LNCaP clone FGC (cell line): Measurements from ENCODE around the gene SLC22A4.

Experiments used
- DNase-seq: peaks from one replicate; pipeline ENCODE4 v3.0.0-alpha.2; 2011; ENCODE audit warnings: low read depth
- H3K4me3 ChIP-seq: 2 replicates; pipeline ENCODE4 v1.5.1; 2011; ENCODE audit warnings: mild to moderate bottlenecking, low read depth, low read length, control low read depth
- TF ChIP-seq, protein P1 (sequence below): IDR thresholded peaks from 2 replicates; pipeline ENCODE4 v1.5.1; 2012; ENCODE audit warnings: mild to moderate bottlenecking; ENCODE audit not compliant: control insufficient read depth, insufficient read depth; ENCODE audit errors: extremely low read depth

The SLC22A4 gene

DNA sequence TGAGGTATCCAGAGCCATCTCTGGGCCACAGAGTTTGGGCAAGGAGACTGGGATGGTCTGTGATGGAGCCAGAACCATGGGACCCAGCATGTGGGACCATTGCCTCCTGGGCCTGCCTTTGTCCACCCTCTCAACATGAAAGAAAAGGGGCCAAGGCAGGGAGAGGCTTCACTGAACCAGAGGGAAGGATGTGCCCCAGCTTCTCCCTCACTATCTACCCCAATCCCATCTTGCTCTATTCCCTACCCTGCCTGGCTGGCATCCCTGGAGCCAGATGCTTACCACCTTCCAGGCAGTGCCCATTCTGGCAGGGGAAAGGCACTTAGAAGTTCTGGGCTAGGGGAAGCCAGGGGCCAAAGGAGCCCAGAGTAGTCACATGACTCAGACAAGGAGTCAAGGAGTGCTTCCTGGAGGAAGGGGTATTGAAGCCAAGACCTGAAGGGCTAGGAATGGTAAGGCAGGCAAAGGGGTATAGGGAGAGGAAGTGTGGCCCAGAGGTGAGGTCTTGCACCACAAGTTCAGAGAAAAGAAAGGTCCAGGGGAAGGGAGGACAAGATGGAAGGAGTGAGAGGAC lies 26.9 kb upstream of the SLC22A4 start:
- no peak overlapping the region for H3K4me3 ChIP-seq
- TF ChIP-seq, protein P1, sequence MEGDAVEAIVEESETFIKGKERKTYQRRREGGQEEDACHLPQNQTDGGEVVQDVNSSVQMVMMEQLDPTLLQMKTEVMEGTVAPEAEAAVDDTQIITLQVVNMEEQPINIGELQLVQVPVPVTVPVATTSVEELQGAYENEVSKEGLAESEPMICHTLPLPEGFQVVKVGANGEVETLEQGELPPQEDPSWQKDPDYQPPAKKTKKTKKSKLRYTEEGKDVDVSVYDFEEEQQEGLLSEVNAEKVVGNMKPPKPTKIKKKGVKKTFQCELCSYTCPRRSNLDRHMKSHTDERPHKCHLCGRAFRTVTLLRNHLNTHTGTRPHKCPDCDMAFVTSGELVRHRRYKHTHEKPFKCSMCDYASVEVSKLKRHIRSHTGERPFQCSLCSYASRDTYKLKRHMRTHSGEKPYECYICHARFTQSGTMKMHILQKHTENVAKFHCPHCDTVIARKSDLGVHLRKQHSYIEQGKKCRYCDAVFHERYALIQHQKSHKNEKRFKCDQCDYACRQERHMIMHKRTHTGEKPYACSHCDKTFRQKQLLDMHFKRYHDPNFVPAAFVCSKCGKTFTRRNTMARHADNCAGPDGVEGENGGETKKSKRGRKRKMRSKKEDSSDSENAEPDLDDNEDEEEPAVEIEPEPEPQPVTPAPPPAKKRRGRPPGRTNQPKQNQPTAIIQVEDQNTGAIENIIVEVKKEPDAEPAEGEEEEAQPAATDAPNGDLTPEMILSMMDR = no peak
- no peak for DNase-seq

DNA sequence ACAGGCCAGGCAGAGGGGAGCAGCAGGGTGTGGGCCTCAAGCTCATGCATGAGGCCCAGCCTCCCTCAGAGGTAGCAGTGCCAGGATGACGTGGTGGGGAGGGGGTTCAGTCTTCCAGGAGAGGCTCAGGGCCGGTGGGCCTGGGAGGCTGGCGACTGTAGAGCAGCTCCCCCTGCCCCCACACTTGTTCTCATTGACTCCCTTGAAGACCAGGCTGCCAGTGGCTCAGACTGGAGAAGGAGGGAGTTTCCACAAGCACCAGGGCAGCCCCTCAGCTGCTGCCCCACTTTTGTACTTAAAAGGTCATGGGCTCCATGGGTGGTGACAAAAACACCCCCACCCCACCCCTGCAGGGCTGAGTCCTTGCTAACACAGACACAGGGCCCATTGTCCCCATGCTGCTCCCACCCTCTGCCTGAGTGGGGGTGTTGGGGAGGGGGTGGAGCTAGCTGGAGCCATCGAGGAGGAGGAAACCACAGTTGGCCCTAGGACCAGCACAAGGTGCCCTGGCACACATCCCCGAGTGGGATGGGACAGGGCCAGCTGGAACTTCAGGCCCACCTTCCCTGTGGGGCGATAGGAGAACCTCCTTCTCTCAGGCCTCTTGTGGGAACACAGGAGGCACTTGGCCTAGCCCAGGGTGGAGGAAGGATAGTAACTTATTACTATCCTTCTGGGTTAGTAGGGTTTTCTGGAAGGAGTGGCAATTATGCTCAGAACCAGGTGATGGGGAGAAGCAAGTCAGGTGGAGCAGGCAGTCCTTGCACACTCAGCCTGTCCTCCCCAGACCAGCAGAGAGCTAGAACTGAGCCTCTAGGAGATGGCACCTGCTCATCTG lies 26.0 kb upstream of the SLC22A4 start:
- DNase-seq = no peak
- TF ChIP-seq, protein P1 = no peak
- no peak overlapping the region for H3K4me3 ChIP-seq

- no peak for DNase-seq
- TF ChIP-seq, protein P1 = no peak
- H3K4me3 ChIP-seq = no peak overlapping the region
These were observed 25.2 kb upstream of the SLC22A4 start for GRCh38 chr5:132268769-132269551.

DNA sequence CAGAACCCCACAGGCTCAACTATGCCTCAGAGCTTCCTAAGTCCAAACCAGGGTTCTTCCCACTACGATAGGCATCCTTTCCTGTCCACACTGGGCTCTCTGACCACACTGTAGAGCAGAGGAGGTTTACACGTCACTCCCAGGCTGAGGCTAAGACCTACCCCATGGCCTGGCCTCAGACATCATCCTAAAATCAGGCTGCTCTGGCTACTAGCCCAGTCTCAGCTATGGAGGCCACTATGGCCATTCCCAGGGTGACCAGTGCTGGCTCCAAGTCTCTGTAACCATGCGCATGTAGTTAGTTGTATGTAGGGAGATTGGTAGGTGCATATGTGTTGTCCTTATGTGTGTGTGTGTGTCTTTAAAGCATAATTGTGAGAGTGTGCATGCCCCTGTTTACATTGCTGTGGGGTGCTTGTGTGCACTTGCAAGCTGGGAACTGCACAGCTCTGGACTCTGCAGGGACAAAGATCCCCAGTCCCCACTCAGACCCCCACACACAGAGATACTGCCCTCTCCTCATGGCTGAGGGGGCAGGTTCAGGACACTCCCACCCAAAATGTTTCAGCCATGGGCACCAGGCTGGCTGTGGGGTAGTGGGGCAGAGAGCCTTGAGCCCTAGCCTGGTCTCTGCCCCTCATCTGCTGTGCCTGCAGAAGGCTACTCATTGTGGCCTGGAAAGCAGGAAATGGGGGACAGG lies 24.4 kb upstream of the SLC22A4 start:
- no peak for DNase-seq
- TF ChIP-seq, protein P1 = no peak
- H3K4me3 ChIP-seq = no peak overlapping the region

GRCh38 chr5:132270335-132270665 lies 23.9 kb upstream of the SLC22A4 start:
- TF ChIP-seq, protein P1 = no peak
- no peak overlapping the region for H3K4me3 ChIP-seq
- DNase-seq = no peak

DNA sequence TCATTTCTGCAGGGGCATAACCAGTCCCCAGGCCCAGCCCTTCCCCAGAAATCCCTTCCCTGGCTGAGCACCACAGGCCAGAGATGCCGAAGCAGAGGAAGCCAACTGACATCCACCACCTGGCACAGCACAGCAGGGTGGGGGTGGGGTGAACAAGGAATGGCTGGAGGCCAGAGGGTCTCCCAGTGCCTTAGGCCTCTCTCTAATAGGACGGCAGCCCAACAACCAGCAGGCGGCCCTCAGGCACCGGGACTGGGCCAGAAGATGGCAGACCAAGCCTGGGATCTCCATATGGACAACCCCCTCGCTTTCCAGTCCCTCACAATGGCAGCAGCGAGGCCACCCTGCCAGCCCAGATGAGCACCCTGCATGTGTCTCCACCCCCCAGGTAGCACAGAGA lies 23.5 kb upstream of the SLC22A4 start:
- DNase-seq = no peak
- TF ChIP-seq, protein P1 = no peak
- no peak overlapping the region for H3K4me3 ChIP-seq
